Kasumi-1 (cell line): ENCODE data around the gene MRPL53.
"Not testable (repeated sequence)": the region's sequence is repeated elsewhere in the genome, so short reads cannot be mapped to it uniquely, and the experiment has no call there.

Source experiments
- DNase-seq, 2 experiments: peaks; one replicate each; lab custom pipeline; 2025; lab: John Stamatoyannopoulos, UW

MRPL53 gene

GRCh38 chr2:74454654-74455511 is 17.6 kb downstream of the MRPL53 start, which contains the start of gene INO80B:
INO80B (plus strand) TSS chr2:74455087; CDS start chr2:74455117, 30 bp downstream.
- peak; percentile 98 for DNase-seq

- DNase-seq = no peak
These were observed 21.8 kb downstream of the MRPL53 start for GRCh38 chr2:74450570-74451190.

- DNase-seq = no peak
These were observed 23.7 kb downstream of the MRPL53 start for GRCh38 chr2:74448771-74449170.

GRCh38 chr2:74447230-74447999 is 25.1 kb downstream of the MRPL53 start:
- DNase-seq = no peak

GRCh38 chr2:74444498-74445318 is 27.8 kb downstream of the MRPL53 start:
- no peak for DNase-seq

GRCh38 chr2:74442483-74443297 is 29.8 kb downstream of the MRPL53 start:
- not testable (repeated sequence) for DNase-seq

GRCh38 chr2:74441690-74442482 is 30.6 kb downstream of the MRPL53 start, which contains the start of gene RTKN:
RTKN (minus strand) TSS chr2:74441937; CDS start chr2:74441816, 121 bp downstream.
- no peak for DNase-seq

GRCh38 chr2:74441170-74441689 is 31.2 kb downstream of the MRPL53 start:
- no peak for DNase-seq

- DNase-seq = peak; percentile 93
These were observed 31.9 kb downstream of the MRPL53 start for GRCh38 chr2:74440378-74441169.

- DNase-seq = no peak
These were observed 32.6 kb downstream of the MRPL53 start for GRCh38 chr2:74439803-74440377.

GRCh38 chr2:74439373-74439772 is 33.1 kb downstream of the MRPL53 start:
- DNase-seq = no peak

- DNase-seq = no peak
These were observed 34.2 kb downstream of the MRPL53 start for GRCh38 chr2:74438248-74438647.

- DNase-seq = no peak
These were observed 35.4 kb downstream of the MRPL53 start for GRCh38 chr2:74436848-74437695.

- no peak for DNase-seq
These were observed 36.2 kb downstream of the MRPL53 start for GRCh38 chr2:74436111-74436805.

GRCh38 chr2:74430502-74430901 is 42.0 kb downstream of the MRPL53 start:
- DNase-seq = no peak

- DNase-seq = no peak
These were observed 42.7 kb downstream of the MRPL53 start for GRCh38 chr2:74429487-74430451.
